ENCODE data around the gene RPL21.

Gene RPL21

GRCh38 chr13:27257648-27258253 is 6.4 kb downstream of the RPL21 start:
- no peak for DNase-seq (ENCODE audit: low read depth in 4 of 4, low spot score in 1 of 4)

- DNase-seq (ENCODE audit: low read depth in 4 of 4, low spot score in 1 of 4) = no peak
Measured at GRCh38 chr13:27258637-27259386, 7.5 kb downstream of the RPL21 start.

GRCh38 chr13:27259831-27260230 is 8.5 kb downstream of the RPL21 start:
- no peak for DNase-seq (ENCODE audit: low read depth in 4 of 4, low spot score in 1 of 4)

GRCh38 chr13:27261396-27261795 is 10.0 kb downstream of the RPL21 start:
- DNase-seq (ENCODE audit: low read depth in 4 of 4, low spot score in 1 of 4) = no peak

GRCh38 chr13:27263438-27263837 is 12.1 kb downstream of the RPL21 start:
- DNase-seq (ENCODE audit: low read depth in 4 of 4, low spot score in 1 of 4) = no peak

GRCh38 chr13:27264181-27264580 is 12.8 kb downstream of the RPL21 start:
- DNase-seq (ENCODE audit: low read depth in 4 of 4, low spot score in 1 of 4) = no peak

GRCh38 chr13:27264648-27265047 is 13.3 kb downstream of the RPL21 start:
- no peak for DNase-seq (ENCODE audit: low read depth in 4 of 4, low spot score in 1 of 4)

GRCh38 chr13:27266917-27267316 is 15.6 kb downstream of the RPL21 start:
- no peak for DNase-seq (ENCODE audit: low read depth in 4 of 4, low spot score in 1 of 4)

- no peak for DNase-seq (ENCODE audit: low read depth in 4 of 4, low spot score in 1 of 4)
Measured at GRCh38 chr13:27267596-27267995, 16.2 kb downstream of the RPL21 start.

- DNase-seq (ENCODE audit: low read depth in 4 of 4, low spot score in 1 of 4) = no peak
Measured at GRCh38 chr13:27269114-27269665, 17.8 kb downstream of the RPL21 start.

- peak; percentile 42 to 56 (median 51) for DNase-seq (ENCODE audit: low read depth in 4 of 4, low spot score in 1 of 4)
Measured at GRCh38 chr13:27270594-27271520, 19.5 kb downstream of the RPL21 start, which contains the start of gene RASL11A. RASL11A (plus strand) TSS chr13:27270830; CDS start chr13:27270945, 115 bp downstream.

GRCh38 chr13:27271570-27272096 is 20.3 kb downstream of the RPL21 start:
- DNase-seq (ENCODE audit: low read depth in 4 of 4, low spot score in 1 of 4) = no peak

- DNase-seq (ENCODE audit: low read depth in 4 of 4, low spot score in 1 of 4) = no peak
Measured at GRCh38 chr13:27273658-27274425, 22.5 kb downstream of the RPL21 start.

- no peak for DNase-seq (ENCODE audit: low read depth in 4 of 4, low spot score in 1 of 4)
Measured at GRCh38 chr13:27274631-27275030, 23.3 kb downstream of the RPL21 start.

- no peak for DNase-seq (ENCODE audit: low read depth in 4 of 4, low spot score in 1 of 4)
Measured at GRCh38 chr13:27276188-27276587, 24.8 kb downstream of the RPL21 start.

- DNase-seq (ENCODE audit: low read depth in 4 of 4, low spot score in 1 of 4) = no peak
Measured at GRCh38 chr13:27279506-27279905, 28.1 kb downstream of the RPL21 start.

- no peak for DNase-seq (ENCODE audit: low read depth in 4 of 4, low spot score in 1 of 4)
Measured at GRCh38 chr13:27280009-27280656, 28.8 kb downstream of the RPL21 start.

GRCh38 chr13:27280841-27281240 is 29.5 kb downstream of the RPL21 start:
- DNase-seq (ENCODE audit: low read depth in 4 of 4, low spot score in 1 of 4) = no peak

GRCh38 chr13:27281420-27281819 is 30.1 kb downstream of the RPL21 start:
- no peak for DNase-seq (ENCODE audit: low read depth in 4 of 4, low spot score in 1 of 4)
